ENCODE data around the gene RFPL2.

- TF ChIP-seq POLR2AphosphoS5 (IDR thresholded peaks at IDR 0.05; ENCODE audit: borderline replicate concordance, low read depth, low read length) = no peak
- TF ChIP-seq EZH2 (IDR thresholded peaks at IDR 0.05) = no peak
These were observed 60.2 kb downstream of the RFPL2 start for GRCh38 chr22:32144496-32145274.
